OCI-LY7 (cell line): ENCODE measurements around the gene MRPS9.

Experiments used
- CTCF ChIP-seq: fragments of 200-600 bp; sonication (generic); conservative IDR thresholded peaks from 2 replicates; pipeline ENCODE4 v1.5.1; 2014; ENCODE audit warnings: mild to moderate bottlenecking, antibody characterized with exemption, low read length, moderate library complexity, mixed read lengths
- EZH2phosphoT487 ChIP-seq: fragments of 200-600 bp; sonication (generic); IDR thresholded peaks from 2 replicates; pipeline ENCODE4 v1.6.1; 2018; ENCODE audit warnings: low read depth, borderline replicate concordance, mild to moderate bottlenecking, mixed run types, antibody characterized with exemption, low read length, moderate library complexity, mixed read lengths

GRCh38 chr2:105143467-105144151 is 105.7 kb downstream of the MRPS9 start:
- TF ChIP-seq CTCF (no peak), EZH2phosphoT487 (no peak)
